HG03571 (cell line): ENCODE measurements around the gene HOTAIR.

Experiments used
- ATAC-seq: cut with Tn5 transposase; IDR thresholded peaks from one replicate; pipeline ENCODE4 v1.9.1; 2021; ENCODE audit not compliant: unreplicated experiment

HOTAIR gene

GRCh38 chr12:53988541-53989226 lies 13.9 kb upstream of the HOTAIR start:
- ATAC-seq, result no peak

GRCh38 chr12:53987787-53988230 lies 13.1 kb upstream of the HOTAIR start:
- ATAC-seq, result no peak

GRCh38 chr12:53986686-53987483 lies 12.1 kb upstream of the HOTAIR start:
- ATAC-seq, result no peak

GRCh38 chr12:53985994-53986685 lies 11.4 kb upstream of the HOTAIR start:
- ATAC-seq, result no peak

GRCh38 chr12:53985692-53985993 lies 10.9 kb upstream of the HOTAIR start:
- no peak for ATAC-seq

- no peak for ATAC-seq
These were observed 10.3 kb upstream of the HOTAIR start, which contains the start of gene HOXC10 for GRCh38 chr12:53984901-53985691. Gene HOXC10, plus strand, starts transcription at chr12:53985146. Its CDS starts 114 bp downstream, at chr12:53985260.

GRCh38 chr12:53983950-53984572 lies 9.3 kb upstream of the HOTAIR start:
- ATAC-seq, result no peak

- no peak for ATAC-seq
These were observed 8.8 kb upstream of the HOTAIR start for GRCh38 chr12:53983568-53983949.

GRCh38 chr12:53982648-53983567 lies 8.2 kb upstream of the HOTAIR start:
- ATAC-seq, result no peak

- ATAC-seq, result no peak
These were observed 7.1 kb upstream of the HOTAIR start for GRCh38 chr12:53981634-53982565.

- no peak for ATAC-seq
These were observed 6.2 kb upstream of the HOTAIR start for GRCh38 chr12:53980802-53981496.

GRCh38 chr12:53980104-53980801 lies 5.5 kb upstream of the HOTAIR start:
- ATAC-seq, result no peak

- ATAC-seq, result no peak
These were observed 4.0 kb upstream of the HOTAIR start for GRCh38 chr12:53978477-53979356.

GRCh38 chr12:53977596-53978445 lies 3.1 kb upstream of the HOTAIR start:
- ATAC-seq, result no peak

- no peak for ATAC-seq
These were observed 2.3 kb upstream of the HOTAIR start for GRCh38 chr12:53976823-53977595.
